Peyer's patch (tissue), 4 donors: ENCODE data around the gene BBLN. TPM values are rescaled to one million over a fixed set of nuclear protein-coding genes. Genes with fewer than 3 reads are reported as not detected.
A peak's percentile ranks its signal among the peaks of the same experiment; 100 is the strongest.

ENCODE experiments used
- DNase-seq, 3 donors: peaks; one replicate each; pipeline ENCODE4 v3.0.0-alpha.2; 2017 to 2019
- H3K27ac ChIP-seq, 4 donors: fragments of 200-600 bp; sonication (generic); one replicate each; pipeline ENCODE4 v1.5.1; 2016 to 2019
- H3K27me3 ChIP-seq, 2 donors: fragments of 200-600 bp; sonication (generic); one replicate each; pipeline ENCODE4 v1.5.1; 2019
- H3K36me3 ChIP-seq, 3 donors: fragments of 200-600 bp; sonication (generic); one replicate each; pipeline ENCODE4 v1.5.1; 2016 to 2019
- H3K4me1 ChIP-seq, 4 donors: fragments of 200-600 bp; sonication (generic); one replicate each; pipeline ENCODE4 v1.5.1; 2016 to 2019
- H3K4me3 ChIP-seq, 4 donors: fragments of 200-600 bp; sonication (generic); 1 replicate in 3 of 4; 2 replicates in 1 of 4; pipeline ENCODE4 v1.5.1; 2016 to 2019; ENCODE audit warnings: mild to moderate bottlenecking in 1 of 4
- H3K9me3 ChIP-seq, 4 donors: fragments of 200-600 bp; sonication (generic); one replicate each; pipeline ENCODE4 v1.5.1; 2016 to 2019; ENCODE audit warnings: mild to moderate bottlenecking in 1 of 4
- POLR2A ChIP-seq, 2 donors: fragments of 450-650 bp; IDR thresholded peaks; one replicate each; pipeline ENCODE4 v1.5.1; 2017; ENCODE audit warnings: antibody characterized with exemption in 2 of 2, mild to moderate bottlenecking in 2 of 2, moderate library complexity in 2 of 2
- total RNA-seq, 4 donors: library from RNA; depleted of rRNA; stranded (reverse); fragments of >200 nt; gene quantifications; one replicate each; pipeline ENCODE4 v1.1.0, GENCODE V29; 2016
- TF ChIP-seq, protein P1 (sequence below), 6 experiments: fragments of 450-650 bp in 4 of 6; fragments of 200-600 bp in 2 of 6; sonication (generic) in 1 of 6; IDR thresholded peaks; one replicate each; pipeline ENCODE4 v1.5.1; 2017 to 2019; ENCODE audit warnings: antibody characterized with exemption in 6 of 6, mild to moderate bottlenecking in 3 of 6, moderate library complexity in 1 of 6

The BBLN gene
- total RNA-seq, 4 donors from 2014 or later: 38.8 to 93.7 (median 70.2) TPM

DNA sequence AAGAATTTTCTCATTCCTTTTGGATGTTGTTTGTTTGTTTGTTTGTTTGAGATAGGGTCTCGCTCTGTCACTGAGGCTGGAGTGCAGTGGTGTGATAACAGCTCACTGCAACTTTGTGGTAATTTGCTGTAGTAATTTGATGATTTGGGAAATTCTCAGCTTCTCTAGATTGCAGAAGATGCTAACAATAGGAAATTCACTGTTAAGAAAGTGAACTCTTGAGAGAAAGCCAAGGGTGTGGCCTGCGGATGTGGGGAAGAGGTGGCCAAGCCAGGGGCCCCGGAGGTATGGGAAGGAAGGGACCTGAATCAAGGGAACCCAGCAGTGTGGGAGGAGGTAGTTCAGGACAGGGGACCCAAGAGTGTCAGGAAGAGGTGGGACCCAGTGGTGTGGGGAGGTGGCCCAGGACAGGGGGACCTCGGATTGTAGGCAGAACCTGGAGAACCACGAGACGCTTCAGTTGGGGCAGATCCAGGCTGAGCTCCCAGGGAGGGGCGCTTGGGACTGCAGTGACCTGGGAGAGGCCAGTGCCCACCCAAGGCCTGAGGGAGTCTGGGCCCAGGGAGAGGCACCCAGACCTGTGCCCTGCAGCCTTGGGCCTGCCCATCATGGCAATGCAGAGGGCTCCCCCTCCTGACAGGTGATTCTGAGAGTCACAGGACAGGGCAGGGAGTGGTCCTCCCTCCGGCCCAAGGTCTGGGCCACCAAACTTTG lies 16.4 kb upstream of the BBLN start:
- TF ChIP-seq, protein P1, sequence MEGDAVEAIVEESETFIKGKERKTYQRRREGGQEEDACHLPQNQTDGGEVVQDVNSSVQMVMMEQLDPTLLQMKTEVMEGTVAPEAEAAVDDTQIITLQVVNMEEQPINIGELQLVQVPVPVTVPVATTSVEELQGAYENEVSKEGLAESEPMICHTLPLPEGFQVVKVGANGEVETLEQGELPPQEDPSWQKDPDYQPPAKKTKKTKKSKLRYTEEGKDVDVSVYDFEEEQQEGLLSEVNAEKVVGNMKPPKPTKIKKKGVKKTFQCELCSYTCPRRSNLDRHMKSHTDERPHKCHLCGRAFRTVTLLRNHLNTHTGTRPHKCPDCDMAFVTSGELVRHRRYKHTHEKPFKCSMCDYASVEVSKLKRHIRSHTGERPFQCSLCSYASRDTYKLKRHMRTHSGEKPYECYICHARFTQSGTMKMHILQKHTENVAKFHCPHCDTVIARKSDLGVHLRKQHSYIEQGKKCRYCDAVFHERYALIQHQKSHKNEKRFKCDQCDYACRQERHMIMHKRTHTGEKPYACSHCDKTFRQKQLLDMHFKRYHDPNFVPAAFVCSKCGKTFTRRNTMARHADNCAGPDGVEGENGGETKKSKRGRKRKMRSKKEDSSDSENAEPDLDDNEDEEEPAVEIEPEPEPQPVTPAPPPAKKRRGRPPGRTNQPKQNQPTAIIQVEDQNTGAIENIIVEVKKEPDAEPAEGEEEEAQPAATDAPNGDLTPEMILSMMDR (IDR thresholded peaks at IDR 0.05): no peak
- TF ChIP-seq POLR2A (IDR thresholded peaks at IDR 0.05): no peak
- H3K9me3 ChIP-seq: no peaks in the 10 kb centered on the region
- no peaks in the 10 kb centered on the region for H3K27me3 ChIP-seq
- no peak overlapping the region for H3K27ac ChIP-seq
- no peaks in the 10 kb centered on the region for H3K36me3 ChIP-seq
- peaks cover 0 to 3% (median 1%) of the 10 kb centered on the region in 4 donors for H3K4me1 ChIP-seq
- H3K4me3 ChIP-seq: no peak overlapping the region
- peak in 1 of 3 donors; percentile 16 for DNase-seq

DNA sequence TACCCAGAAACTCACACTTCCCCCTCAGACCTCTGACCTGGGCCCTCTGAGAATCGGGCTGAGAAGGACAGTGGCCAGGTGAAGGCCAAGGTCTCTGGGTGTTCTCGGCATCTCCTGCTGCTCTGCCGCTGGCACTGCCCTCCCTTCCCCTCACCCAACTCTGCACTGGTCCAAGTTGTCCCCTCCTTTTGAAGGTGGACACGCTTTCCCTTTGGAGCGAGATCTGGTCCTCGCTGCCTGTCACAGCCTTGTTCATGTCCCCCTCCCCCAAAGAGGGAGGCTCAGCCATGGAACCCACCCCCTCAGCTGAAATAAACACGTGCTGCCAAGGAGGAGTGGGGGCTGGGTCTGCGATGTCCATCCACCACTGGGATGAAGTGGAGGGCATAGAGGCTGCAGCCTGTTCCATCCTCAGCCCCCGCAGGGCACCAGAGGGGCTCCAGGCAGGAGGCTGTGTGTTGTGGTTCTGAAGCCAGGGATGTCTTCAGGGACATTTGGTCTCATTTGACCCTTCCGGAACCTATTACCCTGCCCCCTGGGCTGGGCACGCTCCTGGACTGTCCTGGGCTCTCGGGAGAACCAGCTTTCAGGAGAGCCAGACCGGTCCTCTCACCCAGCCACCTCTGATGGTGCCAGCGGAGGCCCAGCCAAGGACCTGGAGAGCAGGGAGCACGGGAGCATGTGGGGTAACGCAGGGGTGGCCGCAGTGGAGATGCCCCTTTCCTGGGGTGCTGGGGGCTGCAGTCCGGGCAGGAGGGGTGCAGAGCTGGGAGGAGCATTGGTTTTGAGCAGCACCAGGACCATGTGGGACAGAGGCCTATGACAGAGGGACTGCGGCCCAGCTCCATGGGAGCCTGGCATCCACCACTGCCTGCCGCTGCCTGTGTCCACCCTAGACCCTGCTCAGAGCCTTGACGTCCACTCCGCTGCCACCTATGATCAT lies 15.6 kb upstream of the BBLN start:
- Histone ChIP-seq H3K27ac (no peak overlapping the region), H3K4me3 (no peak overlapping the region), H3K9me3 (no peaks in the 10 kb centered on the region), H3K4me1 (peaks cover 0 to 11% (median 2%) of the 10 kb centered on the region in 4 donors), H3K27me3 (no peaks in the 10 kb centered on the region), H3K36me3 (no peaks in the 10 kb centered on the region)
- peak in 1 of 3 donors; percentile 33 for DNase-seq
- TF ChIP-seq, protein P1 (IDR thresholded peaks at IDR 0.05): no peak
- TF ChIP-seq POLR2A (IDR thresholded peaks at IDR 0.05): no peak

DNA sequence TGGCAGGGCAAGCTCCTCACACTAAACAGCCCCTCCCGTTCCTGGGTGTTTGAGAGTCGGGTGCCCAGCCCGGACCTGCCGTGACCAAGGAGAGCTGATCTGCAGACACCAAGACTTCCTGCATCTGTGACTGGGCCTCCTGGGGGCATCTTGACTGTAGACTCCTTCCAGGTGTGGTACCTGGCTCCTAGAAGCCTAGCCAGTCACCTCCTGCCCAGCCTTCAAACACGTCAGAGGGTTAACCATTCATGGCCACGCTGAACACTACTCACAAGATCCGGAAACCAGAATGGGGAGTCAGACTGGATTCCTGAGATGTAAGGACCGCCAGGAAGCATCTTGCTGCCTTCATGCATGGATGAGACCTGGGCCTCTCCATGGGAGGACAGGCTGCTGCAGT lies 14.5 kb upstream of the BBLN start:
- H3K4me3 ChIP-seq: no peak overlapping the region
- H3K9me3 ChIP-seq: no peaks in the 10 kb centered on the region
- no peak overlapping the region for H3K27ac ChIP-seq
- DNase-seq: no peak
- no peaks in the 10 kb centered on the region for H3K27me3 ChIP-seq
- H3K36me3 ChIP-seq: no peaks in the 10 kb centered on the region
- peaks cover 0 to 13% (median 2%) of the 10 kb centered on the region in 4 donors for H3K4me1 ChIP-seq
- no peak for TF ChIP-seq POLR2A (IDR thresholded peaks at IDR 0.05)
- TF ChIP-seq, protein P1 (IDR thresholded peaks at IDR 0.05): no peak

DNA sequence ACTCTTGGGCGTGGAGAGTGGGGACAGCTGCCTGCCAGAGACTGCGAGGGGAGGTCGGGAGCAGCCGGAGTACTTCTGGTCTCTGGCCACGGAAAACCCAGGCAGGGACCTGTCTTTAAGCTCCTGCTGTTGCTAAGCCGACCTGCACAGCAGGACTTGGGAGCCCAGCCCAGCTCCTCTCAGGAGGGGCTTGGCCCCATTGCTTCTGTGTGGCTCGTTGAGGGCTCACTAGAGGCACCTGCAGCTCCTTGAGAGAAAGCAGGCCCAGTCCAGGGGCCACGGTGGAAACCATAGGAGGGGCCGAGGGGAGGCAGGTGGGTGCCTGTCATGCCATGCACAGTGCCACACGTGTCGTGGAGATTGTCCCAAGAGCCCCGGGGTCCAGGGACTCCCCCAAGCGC lies 14.1 kb upstream of the BBLN start:
- TF ChIP-seq, protein P1 (IDR thresholded peaks at IDR 0.05): no peak
- TF ChIP-seq POLR2A (IDR thresholded peaks at IDR 0.05): no peak

DNA sequence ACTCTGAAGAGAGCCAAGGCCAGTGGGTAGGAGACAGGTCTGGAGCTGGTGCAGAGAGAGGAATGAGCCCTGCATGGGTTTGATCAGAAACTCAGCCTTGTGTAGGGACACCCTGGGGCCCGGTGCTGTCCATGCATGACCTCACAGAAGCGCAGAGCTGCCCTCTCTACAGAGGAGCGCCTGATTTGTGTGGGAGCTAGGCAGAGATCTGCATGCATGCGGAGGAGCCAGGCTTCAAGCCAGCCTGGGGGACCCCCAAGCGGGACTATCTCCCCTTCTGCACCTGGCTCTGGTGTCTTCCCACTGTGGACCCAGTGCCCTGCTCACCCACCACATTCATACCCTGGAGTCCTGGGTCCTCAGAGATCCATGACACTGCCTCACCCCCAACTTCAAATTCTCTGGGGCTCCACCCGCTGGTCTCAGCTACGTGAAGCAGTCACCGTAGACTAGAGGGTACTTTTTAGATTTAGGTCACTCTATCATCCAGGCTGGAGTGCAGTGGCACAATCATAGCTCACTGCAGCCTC lies 13.4 kb upstream of the BBLN start:
- no peaks in the 10 kb centered on the region for H3K27me3 ChIP-seq
- no peaks in the 10 kb centered on the region for H3K36me3 ChIP-seq
- no peaks in the 10 kb centered on the region for H3K9me3 ChIP-seq
- H3K27ac ChIP-seq: no peak overlapping the region
- TF ChIP-seq, protein P1 (IDR thresholded peaks at IDR 0.05): no peak
- TF ChIP-seq POLR2A (IDR thresholded peaks at IDR 0.05): no peak
- H3K4me1 ChIP-seq: peaks cover 0 to 13% (median 2%) of the 10 kb centered on the region in 4 donors
- DNase-seq: peak in 1 of 3 donors; percentile 27
- no peak overlapping the region for H3K4me3 ChIP-seq

More for the DNA sequence above, 14.1 kb upstream of the BBLN start:
- Histone ChIP-seq H3K4me1 (peaks cover 0 to 13% (median 2%) of the 10 kb centered on the region in 4 donors), H3K4me3 (no peak overlapping the region), H3K27me3 (no peaks in the 10 kb centered on the region), H3K27ac (no peak overlapping the region), H3K9me3 (no peaks in the 10 kb centered on the region), H3K36me3 (no peaks in the 10 kb centered on the region)
- DNase-seq: peak in 1 of 3 donors; percentile 34
